ENCODE data around the gene ACTR1A. TPM values are rescaled to one million over a fixed set of nuclear protein-coding genes. Genes with fewer than 3 reads are reported as not detected.
A peak's percentile ranks its signal among the peaks of the same experiment; 100 is the strongest.

The ACTR1A gene
- total RNA-seq, 1 experiment from 2014 or later: 79.3 TPM

DNA sequence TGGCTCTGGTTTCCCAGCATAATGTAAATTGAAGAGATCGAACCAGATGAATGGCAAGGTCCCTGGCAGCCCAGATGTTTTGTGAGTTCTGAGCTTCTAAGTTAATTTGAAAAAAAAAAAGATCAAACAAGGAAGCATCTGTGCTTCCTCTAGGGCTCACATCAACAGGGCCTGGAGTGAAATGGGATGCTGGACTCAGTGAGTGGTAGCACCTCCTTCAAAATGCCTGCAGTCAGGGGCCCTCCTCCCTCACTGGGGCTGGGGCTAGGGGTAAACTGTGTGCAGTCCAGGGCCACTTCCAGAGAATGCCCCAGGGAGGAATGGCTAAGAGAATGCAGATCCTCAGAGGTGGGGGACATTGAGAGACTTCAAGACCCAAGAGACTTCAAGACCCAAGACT is 64.1 kb downstream of the ACTR1A start:
- in situ Hi-C loops (cut with HindIII; ENCODE audit: low pct_unique_long_range_greater_than_20kb, low sequenced_read_pairs): no loop called here
- no peak for DNase-seq (ENCODE audit: low read depth)

DNA sequence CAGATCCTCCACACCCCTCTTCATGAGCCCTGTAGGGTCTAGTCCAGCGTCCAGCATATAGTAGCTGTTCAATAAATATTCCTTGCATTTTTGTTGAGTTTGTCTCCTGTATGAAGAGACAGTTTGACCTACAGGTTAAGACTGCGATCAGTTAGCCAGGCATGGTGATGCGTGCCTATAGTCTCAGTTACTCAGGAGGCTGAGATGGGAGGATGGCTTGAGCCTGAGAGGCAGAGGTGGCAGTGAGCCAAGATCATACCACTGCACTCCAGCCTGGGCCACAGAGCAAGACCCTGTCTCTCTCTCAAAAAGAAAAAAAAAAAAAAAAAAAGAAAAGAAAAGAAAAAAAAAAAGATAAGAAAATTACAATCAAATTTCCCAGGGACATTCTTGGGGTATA is 65.0 kb downstream of the ACTR1A start:
- in situ Hi-C loops (cut with HindIII; ENCODE audit: low pct_unique_long_range_greater_than_20kb, low sequenced_read_pairs): no loop called here
- DNase-seq (ENCODE audit: low read depth): no peak

DNA sequence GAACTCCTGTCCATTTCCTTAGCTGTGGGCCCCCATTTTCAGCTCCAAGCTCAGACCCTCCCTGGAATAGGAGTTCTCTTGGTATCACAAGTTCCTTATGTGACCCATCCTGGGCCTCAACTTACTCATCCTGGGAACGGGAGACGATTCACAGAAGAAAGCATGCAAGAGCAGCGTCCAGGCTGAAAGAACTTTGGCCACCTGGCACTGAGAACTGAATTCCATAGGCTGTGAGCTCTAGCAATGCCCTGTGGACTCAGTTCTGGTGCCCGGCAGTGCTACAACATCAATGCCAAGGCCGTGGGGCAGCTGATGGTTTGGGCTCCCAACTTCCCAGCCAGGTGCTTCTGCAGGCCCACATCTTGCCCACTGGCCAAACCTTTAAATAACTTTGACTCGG is 66.2 kb downstream of the ACTR1A start:
- in situ Hi-C loops (cut with HindIII; ENCODE audit: low pct_unique_long_range_greater_than_20kb, low sequenced_read_pairs): no loop called here
- DNase-seq (ENCODE audit: low read depth): no peak

GRCh38 chr10:102435529-102436233 is 66.8 kb downstream of the ACTR1A start:
- in situ Hi-C loops (cut with HindIII; ENCODE audit: low pct_unique_long_range_greater_than_20kb, low sequenced_read_pairs): no loop called here
- no peak for DNase-seq (ENCODE audit: low read depth)

- in situ Hi-C loops (cut with HindIII; ENCODE audit: low pct_unique_long_range_greater_than_20kb, low sequenced_read_pairs): no loop called here
- DNase-seq (ENCODE audit: low read depth): no peak
These were observed 67.4 kb downstream of the ACTR1A start for GRCh38 chr10:102435133-102435497.

GRCh38 chr10:102434394-102435132 is 67.9 kb downstream of the ACTR1A start:
- no peak for DNase-seq (ENCODE audit: low read depth)
- in situ Hi-C loops (cut with HindIII; ENCODE audit: low pct_unique_long_range_greater_than_20kb, low sequenced_read_pairs): no loop called here

- in situ Hi-C loops (cut with HindIII; ENCODE audit: low pct_unique_long_range_greater_than_20kb, low sequenced_read_pairs): no loop called here
- DNase-seq (ENCODE audit: low read depth): no peak
These were observed 68.9 kb downstream of the ACTR1A start for GRCh38 chr10:102433619-102434046.

GRCh38 chr10:102432162-102432950 is 70.2 kb downstream of the ACTR1A start, which contains the start of gene CUEDC2:
Gene CUEDC2 (minus strand): TSS chr10:102432574. CDS start chr10:102425188, 7,386 bp downstream.
- in situ Hi-C loops (cut with HindIII; ENCODE audit: low pct_unique_long_range_greater_than_20kb, low sequenced_read_pairs): no loop called here
- DNase-seq (ENCODE audit: low read depth): peak; percentile 90

- in situ Hi-C loops (cut with HindIII; ENCODE audit: low pct_unique_long_range_greater_than_20kb, low sequenced_read_pairs): no loop called here
- peak; percentile 29 for DNase-seq (ENCODE audit: low read depth)
These were observed 70.9 kb downstream of the ACTR1A start for GRCh38 chr10:102431452-102432124.

DNA sequence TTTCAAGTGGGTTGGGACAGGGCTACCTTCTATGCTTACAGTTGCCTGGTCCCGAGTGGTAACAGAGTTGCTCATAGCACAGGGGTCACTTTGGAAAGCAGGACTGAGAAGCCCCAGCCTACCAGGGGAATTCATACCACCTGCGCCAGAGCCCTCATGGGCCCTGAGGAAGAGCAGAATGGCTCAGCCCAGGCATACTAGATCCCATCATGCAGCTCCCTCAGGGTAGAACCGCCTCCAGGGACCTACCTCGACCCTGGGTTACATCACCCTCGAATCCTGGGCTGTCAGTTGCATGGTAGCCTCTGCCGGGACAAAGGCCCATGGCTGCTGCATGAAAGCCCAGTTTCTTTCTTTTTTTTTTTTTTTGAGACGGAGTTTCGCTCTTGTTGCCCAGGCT is 73.0 kb downstream of the ACTR1A start:
- DNase-seq (ENCODE audit: low read depth): no peak
- in situ Hi-C loops (cut with HindIII; ENCODE audit: low pct_unique_long_range_greater_than_20kb, low sequenced_read_pairs): no loop called here

Other genes with a start within 250 kb of the ACTR1A start
- 47.8 and 50.8 TPM in 2 replicates for gene NFKB2, start 107.0 kb downstream of the ACTR1A start, total RNA-seq (2014; rRNA removed; shearing (Covaris generic); ENCODE audit: low replicate concordance)
- gene PSD, start 83.9 kb downstream of the ACTR1A start, total RNA-seq (2014; rRNA removed; shearing (Covaris generic); ENCODE audit: low replicate concordance): 0.78 and 0.87 TPM in 2 replicates
- 18.6 and 28.2 TPM in 2 replicates for gene FBXL15, start 81.9 kb downstream of the ACTR1A start, total RNA-seq (2014; rRNA removed; shearing (Covaris generic); ENCODE audit: low replicate concordance)
- gene CUEDC2, start 70.1 kb downstream of the ACTR1A start, total RNA-seq (2014; rRNA removed; shearing (Covaris generic); ENCODE audit: low replicate concordance): 179 and 231 TPM in 2 replicates
- gene C10orf95, start 51.2 kb downstream of the ACTR1A start, total RNA-seq (2014; rRNA removed; shearing (Covaris generic); ENCODE audit: low replicate concordance): not detected in 2 replicates
- 0.84 and 2.9 TPM in 2 replicates for gene SUFU, start 1.3 kb upstream of the ACTR1A start, total RNA-seq (2014; rRNA removed; shearing (Covaris generic); ENCODE audit: low replicate concordance)
- 69.2 and 73.4 TPM in 2 replicates for gene TRIM8, start 141.8 kb upstream of the ACTR1A start, total RNA-seq (2014; rRNA removed; shearing (Covaris generic); ENCODE audit: low replicate concordance)
- gene ARL3, start 211.7 kb upstream of the ACTR1A start, total RNA-seq (2014; rRNA removed; shearing (Covaris generic); ENCODE audit: low replicate concordance): 9.1 and 14.3 TPM in 2 replicates
- 9.5 and 22.1 TPM in 2 replicates for gene SFXN2, start 211.9 kb upstream of the ACTR1A start, total RNA-seq (2014; rRNA removed; shearing (Covaris generic); ENCODE audit: low replicate concordance)
- 8.1 and 12.7 TPM in 2 replicates for gene WBP1L, start 241.2 kb upstream of the ACTR1A start, total RNA-seq (2014; rRNA removed; shearing (Covaris generic); ENCODE audit: low replicate concordance)

Data from Caki2 (cell line).